ENCODE measurements around the gene REN.

REN gene

DNA sequence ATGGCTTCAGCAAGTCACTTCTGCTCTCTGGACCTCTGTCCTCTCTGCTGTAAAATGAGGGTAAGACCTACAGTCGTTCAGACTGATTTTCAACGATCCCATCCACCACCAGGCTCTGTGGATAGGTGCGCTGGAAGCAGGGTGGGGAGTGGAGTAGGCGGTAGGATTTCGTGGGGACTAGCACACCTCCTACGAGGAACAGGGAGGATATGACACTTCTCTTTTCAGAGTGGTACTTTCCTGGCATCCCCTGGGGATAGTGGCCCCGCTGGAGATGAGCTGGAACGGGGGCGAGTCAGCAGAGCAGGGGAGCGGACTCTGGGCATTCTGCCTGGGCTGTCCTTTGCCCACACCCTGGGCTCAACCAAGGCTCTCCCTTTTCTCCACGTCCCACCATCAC, 32.0 kb downstream of the REN start:
- DNase-seq, result no peak

DNA sequence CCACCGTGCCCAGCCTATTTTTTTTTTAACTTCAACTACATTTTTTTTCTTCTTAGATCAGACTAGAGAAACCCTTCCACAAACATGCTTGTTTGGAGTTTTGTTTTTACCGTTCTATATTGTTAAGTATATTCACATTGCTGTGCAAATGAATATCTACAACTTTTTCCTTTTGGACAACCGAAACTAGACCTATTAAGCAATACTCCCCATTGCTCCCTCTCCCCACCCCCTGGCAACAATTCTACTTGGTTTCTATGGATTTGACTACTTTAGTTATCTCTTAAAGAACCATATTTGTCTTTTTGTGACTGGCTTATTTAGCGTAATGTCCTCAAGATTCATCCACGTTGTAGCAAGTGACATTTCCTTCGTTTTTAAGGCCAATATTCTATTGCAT, 33.4 kb downstream of the REN start:
- no peak for DNase-seq

DNA sequence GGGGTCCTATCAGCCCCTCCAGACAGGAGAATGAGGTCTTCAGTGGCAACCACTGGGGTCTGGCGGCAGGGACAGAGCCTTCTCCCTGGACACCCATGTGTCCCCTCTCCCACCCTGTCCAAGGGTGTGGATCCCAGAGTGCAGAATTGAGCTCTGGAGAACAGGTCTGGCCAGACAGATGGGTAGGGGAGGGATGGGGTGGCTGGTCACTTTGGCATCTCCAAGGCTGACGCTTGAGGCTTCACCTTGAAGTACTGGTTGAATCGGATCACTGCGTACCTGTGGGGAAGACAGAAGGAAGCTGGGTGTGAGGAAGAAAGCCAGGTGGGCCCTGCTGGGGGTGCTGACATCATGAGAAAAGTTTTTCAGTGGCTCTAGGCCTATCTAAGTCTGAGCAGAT, 34.2 kb downstream of the REN start:
- DNase-seq, result no peak

DNA sequence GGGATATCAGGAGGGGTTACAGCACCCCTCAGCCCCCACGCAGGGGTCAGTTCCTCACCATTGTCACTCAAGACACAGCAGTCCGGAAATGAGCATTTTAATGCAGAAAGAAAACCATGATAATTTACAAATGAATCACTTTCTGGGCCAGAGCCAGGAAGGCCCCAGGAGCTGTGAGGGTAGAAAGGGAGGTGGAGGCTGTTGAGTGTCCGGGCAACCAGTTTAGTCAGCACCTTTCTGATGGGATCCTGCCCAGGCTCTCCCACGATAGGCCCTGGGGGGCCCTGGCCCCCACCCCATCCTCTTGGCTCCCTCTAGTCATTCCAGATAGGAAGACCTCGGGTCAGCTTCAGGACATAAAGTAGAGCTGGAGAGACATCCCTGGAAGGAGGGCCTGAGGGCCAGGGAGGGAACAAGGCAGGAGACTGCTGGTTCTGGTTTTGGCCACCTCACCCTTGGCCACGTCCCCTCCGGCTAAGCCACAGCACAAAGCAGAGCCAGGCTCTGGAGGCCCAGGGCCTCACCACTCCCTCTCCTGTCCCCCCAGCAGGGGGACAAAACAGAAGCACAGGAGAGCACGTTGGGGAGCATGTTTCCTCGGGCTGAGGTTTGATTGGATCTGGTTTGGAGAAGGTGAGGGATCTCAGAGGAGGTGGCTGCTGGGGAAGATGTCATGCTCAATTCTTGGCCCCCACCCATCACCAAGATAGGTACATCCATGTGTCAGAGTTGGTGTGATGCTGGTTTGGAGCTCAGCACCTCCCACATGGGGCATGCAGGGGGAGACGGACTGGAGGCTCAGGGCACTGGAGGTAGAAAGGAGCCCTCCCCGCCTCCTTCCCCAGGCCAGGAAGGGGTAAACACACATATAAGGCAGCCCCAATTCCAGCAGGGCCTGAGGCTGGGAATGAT, 34.9 kb downstream of the REN start:
- peak in 3 of 51 donors; percentile 23 to 35 (median 32) for DNase-seq

DNA sequence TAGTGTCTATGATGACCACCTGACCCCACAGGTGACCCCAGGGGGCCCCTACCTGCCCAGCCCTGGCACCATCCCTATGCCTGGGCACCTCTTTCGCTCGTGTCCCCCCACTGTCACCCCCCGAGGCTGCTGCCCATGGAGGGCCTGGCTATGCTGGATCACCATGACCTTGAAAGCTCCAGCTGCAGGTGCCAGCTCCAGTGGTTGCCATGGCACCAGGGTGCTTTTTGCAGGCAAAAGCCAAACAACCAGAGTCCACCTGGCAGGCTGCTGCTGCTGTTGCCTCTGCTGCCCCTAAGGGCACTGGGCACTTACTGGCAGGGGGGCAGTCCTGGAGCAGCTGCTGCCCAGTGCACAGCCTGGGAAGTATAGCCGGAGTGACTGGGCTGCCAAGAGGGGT, 36.0 kb downstream of the REN start:
- peak in 15 of 51 donors; percentile 10 to 59 (median 27) for DNase-seq

DNA sequence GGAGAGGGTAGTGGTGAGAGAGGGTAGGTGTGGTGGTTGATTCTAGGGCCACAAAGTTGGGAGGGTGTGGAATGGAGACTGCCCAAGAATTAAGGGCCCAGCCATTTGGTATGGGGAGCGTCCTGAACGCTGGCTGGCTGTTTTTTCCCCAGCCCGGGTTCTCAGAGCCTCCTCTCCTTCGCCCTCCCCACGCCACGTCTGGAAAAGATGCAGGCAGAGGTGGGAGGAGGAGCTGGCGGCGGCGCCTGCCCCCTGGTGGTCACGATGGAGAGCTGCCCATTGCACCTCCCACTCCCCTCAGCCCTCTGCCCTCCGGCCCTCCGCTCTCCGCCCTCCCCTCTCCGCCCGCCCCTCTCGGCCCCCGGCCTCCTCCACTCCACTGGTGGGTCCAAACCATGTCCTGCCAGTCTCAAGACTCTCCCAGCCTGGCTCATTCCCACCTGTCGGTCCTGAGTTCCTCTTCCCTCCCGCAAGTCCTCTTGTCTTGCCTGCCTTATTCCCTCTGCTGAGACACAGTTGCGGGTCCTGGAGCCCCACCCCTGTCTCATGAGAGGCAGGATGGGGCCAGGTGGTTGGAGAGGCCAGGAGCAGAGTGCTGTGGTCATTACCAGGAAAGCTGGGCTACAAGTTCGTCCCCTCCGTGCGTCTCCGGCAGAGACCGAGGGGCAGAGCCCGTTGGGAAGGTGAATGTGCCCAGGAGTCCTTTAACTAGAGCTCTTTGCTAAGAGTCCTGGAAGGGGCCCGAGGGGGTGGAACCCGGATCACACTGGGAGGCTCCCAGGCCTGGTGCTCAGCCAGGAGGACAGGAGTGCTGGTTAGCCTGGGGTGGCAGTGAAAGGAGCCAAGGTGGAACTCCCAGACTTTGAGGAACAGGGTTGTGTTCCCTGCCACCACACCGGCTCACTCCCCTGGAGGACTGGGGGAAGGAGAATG, 36.9 kb downstream of the REN start:
- DNase-seq, result peak in 44 of 51 donors; percentile 20 to 78 (median 52)

DNA sequence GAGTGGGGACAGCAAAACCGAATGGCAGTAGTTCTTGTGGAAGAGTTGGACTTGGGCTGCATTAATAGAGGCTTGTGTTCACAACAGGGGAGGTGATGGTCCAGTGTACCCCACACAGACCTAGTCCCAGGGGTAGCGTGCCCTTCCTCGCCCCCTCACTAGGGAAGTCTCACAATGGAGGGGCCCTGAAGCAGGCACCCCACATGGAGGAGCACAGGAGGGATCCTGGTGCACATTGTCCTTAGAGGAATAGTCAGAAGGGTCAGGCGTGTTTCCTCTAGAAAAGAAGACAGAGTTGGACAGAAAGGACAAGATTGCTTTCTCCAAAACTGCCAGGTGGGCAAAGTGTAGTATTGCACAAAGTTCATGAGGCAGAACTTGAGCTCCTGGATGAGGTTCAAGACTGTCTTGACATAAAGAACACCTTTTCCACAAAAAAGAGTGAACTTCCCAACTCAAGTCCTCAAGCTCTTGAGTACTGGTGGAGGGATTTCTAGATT, 37.6 kb downstream of the REN start:
- no peak for DNase-seq

DNA sequence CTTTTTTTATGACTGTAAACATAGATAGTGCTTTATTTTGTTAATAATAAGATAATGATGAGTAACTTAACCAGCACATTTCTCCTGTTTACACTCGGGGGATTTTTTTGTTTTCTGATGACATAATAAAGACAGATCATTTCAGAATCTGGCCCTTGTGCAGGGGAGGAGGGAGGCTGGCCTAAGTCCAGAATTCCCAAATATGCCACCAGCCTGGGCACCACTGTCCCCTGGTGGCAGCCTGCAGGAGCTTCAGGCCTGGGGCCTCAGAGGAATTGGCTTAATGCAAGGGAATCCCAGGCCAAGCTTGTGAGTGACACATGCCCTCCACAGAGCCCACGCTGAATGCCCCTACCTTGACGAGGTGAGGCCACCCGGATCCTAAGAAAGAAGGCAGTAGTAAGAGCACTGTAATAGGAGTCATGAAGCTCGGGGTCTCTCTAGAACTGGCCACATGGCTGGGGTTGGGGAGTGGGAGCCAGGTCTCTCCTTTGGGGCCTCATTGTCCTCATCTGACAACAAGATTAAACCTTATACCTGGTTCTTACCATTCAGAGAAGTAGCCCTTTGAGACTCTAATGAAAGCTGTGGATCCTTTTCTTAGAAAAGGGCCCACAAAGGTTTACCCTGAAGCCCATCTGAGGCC, 38.4 kb downstream of the REN start:
- DNase-seq, result peak in 36 of 51 donors; percentile 17 to 72 (median 48)

DNA sequence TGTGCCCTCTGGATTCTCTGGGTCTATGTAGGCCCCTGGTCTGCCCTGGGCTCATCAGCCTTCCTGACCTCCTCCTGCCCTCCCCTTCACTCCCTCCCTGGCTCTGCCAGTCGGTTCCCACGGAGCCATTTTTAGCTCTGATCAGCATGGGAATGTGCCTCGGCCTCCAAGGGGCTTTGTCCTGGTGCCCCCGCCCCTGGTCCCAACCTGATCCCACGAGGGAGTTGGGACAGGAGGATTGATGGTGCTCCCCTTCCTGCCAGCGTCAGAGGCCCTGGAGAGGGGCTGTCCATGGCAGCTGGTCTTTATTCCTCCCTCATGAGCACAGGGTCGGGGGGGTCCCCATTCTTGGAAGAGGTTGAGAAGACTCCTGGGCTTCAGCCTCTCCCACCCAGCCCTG, 39.2 kb downstream of the REN start:
- no peak for DNase-seq

DNA sequence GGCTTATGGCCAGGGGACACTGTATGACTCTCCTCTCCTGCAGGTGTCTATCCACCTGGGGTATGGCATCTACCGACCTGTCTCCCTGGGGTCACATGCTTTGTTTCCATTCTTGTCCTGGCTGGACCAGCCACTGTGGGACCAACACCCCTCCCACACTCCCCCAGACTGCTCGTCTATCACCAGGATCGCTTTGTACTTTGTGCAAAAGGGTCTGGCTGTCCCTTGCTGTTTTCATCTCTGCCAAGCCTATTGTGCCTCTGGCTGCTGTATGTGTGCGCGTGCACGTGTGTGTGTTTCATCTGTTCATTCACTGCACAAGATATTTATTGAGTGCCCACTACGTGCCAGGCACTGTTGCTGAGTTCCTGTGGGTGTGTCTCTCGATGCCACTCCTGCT, 39.8 kb downstream of the REN start:
- DNase-seq, result no peak

DNA sequence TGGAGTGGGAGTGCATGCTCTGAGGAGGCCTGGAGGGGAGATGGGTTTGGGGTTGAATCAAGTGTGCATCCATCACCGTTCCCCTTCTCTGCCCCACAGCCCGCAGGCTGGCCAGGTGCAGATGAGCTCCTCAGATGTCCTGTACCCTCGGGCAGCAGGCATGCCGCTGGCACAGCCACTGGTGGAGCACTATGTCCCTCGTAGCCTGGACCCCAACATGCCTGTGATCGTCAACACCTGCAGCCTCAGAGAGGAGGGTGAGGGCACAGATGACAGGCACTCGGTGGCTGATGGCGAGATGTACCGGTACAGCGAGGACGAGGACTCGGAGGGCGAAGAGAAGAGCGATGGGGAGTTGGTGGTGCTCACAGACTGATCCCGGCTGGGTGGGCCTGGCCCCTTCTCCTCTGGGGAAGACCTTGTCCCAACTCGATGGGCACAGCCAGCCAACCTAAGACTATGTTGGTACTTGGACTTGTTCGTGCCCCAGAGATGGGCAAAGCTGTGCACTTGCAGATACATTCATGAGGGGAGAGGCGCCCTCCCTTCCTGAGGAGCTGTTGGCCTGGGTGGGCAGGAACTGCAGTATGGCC, 40.3 kb downstream of the REN start:
- no peak for DNase-seq

DNA sequence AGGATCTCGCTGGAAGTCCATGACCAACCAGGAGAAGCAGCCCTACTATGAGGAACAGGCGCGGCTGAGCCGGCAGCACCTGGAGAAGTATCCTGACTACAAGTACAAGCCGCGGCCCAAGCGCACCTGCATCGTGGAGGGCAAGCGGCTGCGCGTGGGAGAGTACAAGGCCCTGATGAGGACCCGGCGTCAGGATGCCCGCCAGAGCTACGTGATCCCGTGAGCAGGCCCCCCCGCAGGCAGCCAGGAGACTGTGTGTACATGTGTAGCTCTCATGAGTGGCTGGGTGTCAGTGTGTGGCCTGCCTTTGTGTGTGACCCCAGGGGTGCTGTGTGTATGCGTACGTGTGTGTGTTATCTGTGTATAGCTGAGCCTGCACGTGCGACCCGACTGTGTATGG, 41.5 kb downstream of the REN start:
- DNase-seq, result no peak

DNA sequence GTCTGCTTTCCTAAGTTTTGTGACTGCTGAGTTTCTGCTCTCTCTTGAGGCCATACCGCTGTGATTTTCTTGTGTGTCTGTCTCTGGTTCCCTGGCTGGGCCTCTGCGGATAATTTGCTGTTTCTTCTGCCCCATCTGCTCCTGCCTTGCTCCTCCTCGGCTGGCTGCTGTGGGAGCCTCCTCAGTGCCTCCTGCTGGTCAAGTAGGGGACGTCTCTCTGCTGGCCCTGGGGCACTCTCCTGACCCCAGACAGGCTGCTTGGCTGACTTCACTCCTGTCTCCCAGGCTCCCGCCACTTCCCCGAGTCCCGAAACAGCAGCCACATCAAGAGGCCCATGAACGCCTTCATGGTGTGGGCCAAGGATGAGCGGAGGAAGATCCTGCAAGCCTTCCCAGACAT, 42.8 kb downstream of the REN start:
- DNase-seq, result peak in 1 of 51 donors; percentile 9

DNA sequence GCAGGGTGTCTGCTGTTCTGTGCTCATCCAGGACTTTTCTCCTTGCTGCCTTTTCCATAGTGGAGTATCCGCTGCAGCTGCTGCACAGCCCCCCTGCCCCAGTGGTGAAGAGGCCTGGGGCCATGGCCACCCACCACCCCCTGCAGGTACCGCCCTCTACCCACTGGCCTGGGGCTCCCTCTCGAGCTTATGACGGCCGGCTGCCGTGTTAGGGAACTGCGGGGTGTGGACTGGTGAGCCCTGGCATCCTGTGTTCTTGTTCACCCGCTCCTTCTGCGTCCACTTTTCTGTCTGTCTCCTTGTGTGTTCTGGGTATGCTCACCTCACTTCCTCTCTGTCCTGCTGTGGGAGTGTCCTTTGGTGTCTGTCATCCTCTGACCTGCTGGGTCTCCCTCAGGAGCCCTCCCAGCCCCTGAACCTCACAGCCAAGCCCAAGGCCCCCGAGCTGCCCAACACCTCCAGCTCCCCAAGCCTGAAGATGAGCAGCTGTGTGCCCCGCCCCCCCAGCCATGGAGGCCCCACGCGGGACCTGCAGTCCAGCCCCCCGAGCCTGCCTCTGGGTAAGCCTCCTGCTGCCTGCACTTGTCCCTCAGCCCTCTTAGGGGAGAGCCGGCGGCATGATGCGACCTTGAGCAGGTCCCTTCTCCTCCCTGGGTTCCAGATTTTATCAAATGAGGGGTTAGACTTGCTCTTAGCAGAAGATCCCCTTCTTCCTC, 44.1 kb downstream of the REN start:
- DNase-seq, result no peak

DNA sequence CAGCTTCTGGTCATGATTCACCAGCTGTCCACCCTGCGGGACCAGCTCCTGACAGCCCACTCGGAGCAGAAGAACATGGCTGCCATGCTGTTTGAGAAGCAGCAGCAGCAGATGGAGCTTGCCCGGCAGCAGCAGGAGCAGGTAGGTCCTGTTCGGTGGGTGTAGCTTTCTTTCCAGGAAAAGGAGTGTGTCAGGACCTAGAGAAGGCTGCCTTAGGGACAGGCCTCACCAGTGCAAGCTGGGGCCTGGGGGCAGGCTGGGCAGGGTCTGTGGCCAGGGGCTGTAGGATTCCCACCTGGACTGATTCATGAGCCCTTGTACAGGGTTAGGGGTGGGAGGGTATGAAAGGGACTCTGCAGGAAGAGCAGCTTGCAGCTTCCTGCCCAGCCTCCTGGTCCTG, 49.6 kb downstream of the REN start:
- no peak for DNase-seq

DNA sequence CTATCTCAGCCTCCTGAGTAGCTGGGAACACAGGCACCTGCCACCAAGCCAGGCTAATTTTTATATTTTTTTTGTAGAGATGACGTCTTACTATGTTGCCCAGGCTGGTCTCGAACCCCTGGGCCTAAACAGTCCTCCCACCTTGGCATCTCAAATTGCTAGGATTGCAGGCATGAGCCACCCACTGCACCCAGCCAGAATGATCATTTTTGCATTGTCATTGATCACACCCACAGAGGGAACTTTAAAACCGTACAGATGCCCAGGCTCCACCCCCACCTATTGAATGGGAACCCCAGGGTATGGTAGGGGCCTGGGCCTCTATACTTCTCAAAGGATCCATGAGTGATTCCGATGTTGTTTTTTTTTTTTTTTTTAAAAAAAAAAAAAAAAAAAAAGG, 51.0 kb downstream of the REN start:
- no peak for DNase-seq

DNA sequence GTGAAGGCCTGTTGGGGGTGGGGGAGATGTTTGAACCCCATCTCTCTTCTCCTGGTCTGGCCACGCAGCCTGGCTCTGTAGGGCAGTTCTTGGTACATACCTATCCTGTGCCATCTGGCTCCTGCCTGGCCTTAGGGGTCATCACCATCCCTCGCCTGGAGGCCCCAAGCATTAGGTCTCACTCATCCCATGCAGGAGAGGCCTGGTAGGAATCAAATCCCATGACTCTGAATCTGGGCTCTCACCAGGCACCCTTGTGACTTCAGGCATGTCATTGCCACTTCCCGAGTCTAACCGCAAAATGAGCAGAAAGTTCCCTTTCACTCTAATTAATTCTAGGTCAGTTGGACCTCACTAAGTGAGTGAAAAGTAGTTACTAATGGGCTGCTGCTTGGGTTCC, 51.5 kb downstream of the REN start:
- DNase-seq, result peak in 1 of 51 donors; percentile 14

DNA sequence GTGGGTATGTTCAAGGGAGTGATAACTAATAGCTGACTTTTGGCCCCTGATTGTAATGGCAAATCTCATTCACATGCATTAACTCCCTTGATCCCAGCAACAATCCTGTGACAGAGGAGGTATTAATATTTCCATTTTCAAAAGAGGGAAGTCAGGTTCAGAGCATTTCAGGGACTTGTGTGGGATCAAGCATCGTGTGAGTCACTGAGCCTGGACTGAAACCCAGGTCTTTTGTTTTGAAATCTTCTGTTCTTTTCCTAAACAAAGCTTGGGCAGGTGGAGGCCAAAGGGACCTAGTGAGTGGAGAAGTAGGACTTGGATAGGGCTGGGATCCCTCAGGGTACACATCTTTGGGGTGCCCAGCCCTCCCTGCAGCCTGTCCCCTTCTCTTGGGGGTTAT, 52.2 kb downstream of the REN start:
- DNase-seq, result no peak

DNA sequence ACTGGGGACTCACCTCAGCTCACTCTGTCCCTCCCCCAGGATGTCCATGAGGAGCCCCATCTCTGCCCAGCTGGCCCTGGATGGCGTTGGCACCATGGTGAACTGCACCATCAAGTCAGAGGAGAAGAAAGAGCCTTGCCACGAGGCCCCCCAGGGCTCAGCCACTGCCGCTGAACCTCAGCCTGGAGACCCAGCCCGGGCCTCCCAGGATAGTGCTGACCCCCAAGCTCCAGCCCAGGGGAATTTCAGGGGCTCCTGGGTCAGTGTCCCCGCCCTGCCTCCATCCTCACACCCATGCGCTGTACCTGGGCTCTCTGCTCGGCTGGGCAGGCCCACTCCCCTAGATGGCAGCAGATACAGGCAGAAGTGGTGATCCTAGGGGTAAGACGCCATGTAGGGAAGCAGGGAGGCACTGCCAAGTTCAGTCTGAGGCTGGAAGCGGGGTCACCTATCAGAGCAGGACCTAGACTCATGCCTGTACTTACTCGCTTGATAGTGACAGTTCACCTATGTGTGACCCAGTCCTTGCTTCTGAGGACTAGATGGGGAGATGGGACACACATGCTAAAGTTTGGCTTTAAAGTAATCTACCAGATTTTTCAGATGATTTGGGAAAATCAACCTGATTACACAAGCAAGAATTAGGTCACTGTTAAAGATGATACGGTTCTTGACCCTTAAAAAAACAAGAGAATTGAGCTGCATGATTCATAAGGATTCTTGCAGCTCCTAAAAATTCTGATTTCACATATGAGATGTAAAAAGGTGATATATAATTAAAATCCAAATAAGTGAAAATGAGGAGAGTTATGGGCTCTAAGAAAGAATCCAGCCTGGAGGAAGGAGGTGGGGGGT, 53.0 kb downstream of the REN start:
- no peak for DNase-seq
